Smooth muscle cell of the pulmonary artery (primary cell): ENCODE data around the gene PFN1. TPM values are rescaled to one million over a fixed set of nuclear protein-coding genes. Genes with fewer than 3 reads are reported as not detected.

Experiments used
- total RNA-seq: library from RNA; depleted of rRNA; stranded (reverse); fragments of >200 nt; gene quantifications from 2 replicates; pipeline ENCODE4 v1.2.3, GENCODE V29; 2014

PFN1 gene
- total RNA-seq: 405 and 683 TPM in 2 replicates

GRCh38 chr17:4948166-4948930 is at the start of gene PFN1:
Gene PFN1 (minus strand): TSS chr17:4948530. CDS start chr17:4948394, 136 bp downstream.

GRCh38 chr17:4997302-4998026 is 49.1 kb upstream of the PFN1 start, which contains the start of the genes INCA1 and KIF1C:
Gene INCA1 (minus strand): TSS chr17:4997522. CDS start chr17:4994437, 3,085 bp downstream.
Gene KIF1C (plus strand): TSS chr17:4997950. CDS start chr17:5000247, 2,297 bp downstream.

GRCh38 chr17:4986951-4987766 is 38.8 kb upstream of the PFN1 start, which contains the start of gene CAMTA2:
Gene CAMTA2 (minus strand): TSS chr17:4987675. CDS start chr17:4986222, 1,453 bp downstream.

GRCh38 chr17:4967539-4968485 is 19.5 kb upstream of the PFN1 start, which contains the start of gene SPAG7:
Gene SPAG7 (minus strand): TSS chr17:4967817. CDS start chr17:4967804, 13 bp downstream.

GRCh38 chr17:4950746-4951204 is 2.4 kb upstream of the PFN1 start, which contains the start of gene ENO3:
Gene ENO3 (plus strand): TSS chr17:4951119. CDS start chr17:4951830, 711 bp downstream.

GRCh38 chr17:4939796-4940554 is 8.4 kb downstream of the PFN1 start, which contains the start of the genes RNF167 and SLC25A11:
Gene RNF167 (plus strand): TSS chr17:4940268. CDS start chr17:4940910, 642 bp downstream.
Gene SLC25A11 (minus strand): TSS chr17:4940046. CDS start chr17:4939910, 136 bp downstream.

GRCh38 chr17:4931963-4932362 is 16.4 kb downstream of the PFN1 start, which contains the start of gene GP1BA:
Gene GP1BA (plus strand): TSS chr17:4932277. CDS start chr17:4932605, 328 bp downstream.

GRCh38 chr17:4903051-4903818 is 45.1 kb downstream of the PFN1 start, which contains the start of gene CHRNE:
Gene CHRNE (minus strand): TSS chr17:4903098. CDS start chr17:4903063, 35 bp downstream.

GRCh38 chr17:4899341-4900230 is 48.7 kb downstream of the PFN1 start, which contains the start of gene C17orf107:
Gene C17orf107 (plus strand): TSS chr17:4899536. CDS start chr17:4899763, 227 bp downstream.

Other genes with a start within 250 kb of the PFN1 start
- gene PELP1, start 244.4 kb downstream of the PFN1 start, total RNA-seq: 61.6 and 68.2 TPM in 2 replicates
- gene ARRB2, start 237.9 kb downstream of the PFN1 start, total RNA-seq: 4.0 and 5.4 TPM in 2 replicates
- gene MED11, start 217.1 kb downstream of the PFN1 start, total RNA-seq: 11.4 and 11.7 TPM in 2 replicates
- gene ZMYND15, start 208.7 kb downstream of the PFN1 start, total RNA-seq: 0.07 and 0.10 TPM in 2 replicates
- 4.0 and 4.5 TPM in 2 replicates for gene CXCL16, start 208.6 kb downstream of the PFN1 start, total RNA-seq
- gene TM4SF5, start 176.6 kb downstream of the PFN1 start, total RNA-seq: not detected in 2 replicates
- 0.33 TPM in 2 replicates for gene VMO1, start 162.2 kb downstream of the PFN1 start, total RNA-seq
- gene GLTPD2, start 159.6 kb downstream of the PFN1 start, total RNA-seq: not detected in 2 replicates
- 88.0 and 106 TPM in 2 replicates for gene PSMB6, start 152.4 kb downstream of the PFN1 start, total RNA-seq
- 16.4 and 25.9 TPM in 2 replicates for gene PLD2, start 141.4 kb downstream of the PFN1 start, total RNA-seq
- 49.9 and 73.2 TPM in 2 replicates for gene MINK1, start 115.2 kb downstream of the PFN1 start, total RNA-seq
- gene C17orf107, start 49.0 kb downstream of the PFN1 start, total RNA-seq: 6.4 and 9.9 TPM in 2 replicates
- gene CHRNE, start 45.4 kb downstream of the PFN1 start, total RNA-seq: 0.33 and 2.8 TPM in 2 replicates
- gene GP1BA, start 16.3 kb downstream of the PFN1 start, total RNA-seq: not detected in 2 replicates
- 69.7 and 71.2 TPM in 2 replicates for gene SLC25A11, start 8.5 kb downstream of the PFN1 start, total RNA-seq
- 26.6 and 27.2 TPM in 2 replicates for gene RNF167, start 8.3 kb downstream of the PFN1 start, total RNA-seq
- 3.3 and 3.4 TPM in 2 replicates for gene ENO3, start 2.6 kb upstream of the PFN1 start, total RNA-seq
- 39.8 and 47.0 TPM in 2 replicates for gene SPAG7, start 19.3 kb upstream of the PFN1 start, total RNA-seq
- 17.1 and 23.0 TPM in 2 replicates for gene CAMTA2, start 39.1 kb upstream of the PFN1 start, total RNA-seq
- 0.23 and 0.46 TPM in 2 replicates for gene INCA1, start 49.0 kb upstream of the PFN1 start, total RNA-seq
- gene KIF1C, start 49.4 kb upstream of the PFN1 start, total RNA-seq: 83.3 and 112 TPM in 2 replicates
- 0.07 and 0.13 TPM in 2 replicates for gene SLC52A1, start 86.9 kb upstream of the PFN1 start, total RNA-seq
- gene ZFP3, start 129.9 kb upstream of the PFN1 start, total RNA-seq: 0.92 and 1.6 TPM in 2 replicates
- 4.1 and 5.1 TPM in 2 replicates for gene ZNF232, start 163.3 kb upstream of the PFN1 start, total RNA-seq
- gene USP6, start 167.5 kb upstream of the PFN1 start, total RNA-seq: under 0.01 TPM in 1 of 2 replicates, not detected in the other
- 4.6 and 5.7 TPM in 2 replicates for gene ZNF594, start 243.3 kb upstream of the PFN1 start, total RNA-seq